ENCODE data around the gene NAA38.
"Not testable (repeated sequence)": the region's sequence is repeated elsewhere in the genome, so short reads cannot be mapped to it uniquely, and the experiment has no call there.

The NAA38 gene

DNA sequence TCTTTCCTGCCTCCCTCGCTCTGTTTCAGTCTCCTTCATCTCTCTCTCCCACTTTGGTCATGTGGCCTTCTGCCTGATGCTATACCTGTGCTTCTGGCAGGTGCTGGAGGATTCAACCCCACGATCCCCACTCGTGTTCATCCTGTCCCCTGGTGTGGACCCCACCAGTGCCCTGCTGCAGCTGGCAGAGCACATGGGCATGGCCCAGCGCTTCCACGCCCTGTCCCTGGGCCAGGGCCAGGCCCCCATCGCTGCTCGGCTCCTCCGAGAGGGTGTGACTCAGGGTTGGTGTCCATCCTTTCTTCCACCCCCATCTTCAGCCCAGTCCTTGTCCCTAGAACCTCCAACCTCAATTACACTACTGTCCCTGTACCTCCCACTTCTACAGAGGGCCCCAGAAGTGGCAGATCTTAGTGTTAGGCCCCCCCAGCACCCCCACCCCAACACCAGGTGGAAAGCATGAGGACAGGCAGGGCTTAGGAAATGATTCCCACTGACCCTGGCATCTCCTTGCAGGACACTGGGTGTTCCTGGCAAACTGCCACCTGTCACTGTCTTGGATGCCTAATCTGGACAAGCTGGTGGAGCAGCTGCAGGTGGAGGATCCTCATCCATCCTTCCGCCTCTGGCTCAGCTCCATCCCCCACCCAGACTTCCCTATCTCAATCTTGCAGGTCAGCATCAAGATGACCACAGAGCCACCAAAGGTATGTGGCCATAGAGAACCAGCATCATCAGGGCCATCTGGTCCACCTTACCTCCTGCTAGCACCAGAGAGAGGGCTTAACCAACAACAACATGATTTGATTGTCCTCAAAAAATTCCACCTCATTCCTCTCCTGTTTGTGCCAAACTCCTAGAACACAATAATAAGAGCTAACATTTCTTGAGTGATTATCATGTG is 33.1 kb downstream of the NAA38 start:
- DNase-seq (ENCODE audit: low spot score) = no peak

DNA sequence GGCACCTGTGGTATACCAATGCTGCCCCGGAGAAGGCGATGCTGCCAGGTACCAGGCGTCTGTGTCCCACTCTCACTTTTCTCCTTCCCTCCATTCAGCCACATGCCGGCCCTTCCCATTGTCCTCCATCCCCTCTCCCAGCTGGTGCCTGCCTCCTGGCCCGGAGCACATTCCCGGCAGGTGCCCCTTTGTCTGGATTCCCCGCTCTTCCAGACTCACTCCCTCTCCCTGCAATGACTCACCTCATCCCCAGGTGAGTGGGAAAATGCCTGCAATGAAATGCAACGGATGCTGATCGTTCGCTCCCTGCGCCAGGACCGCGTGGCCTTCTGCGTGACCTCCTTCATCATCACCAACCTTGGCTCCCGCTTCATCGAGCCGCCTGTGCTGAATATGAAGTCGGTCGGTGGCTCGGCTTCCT is 33.8 kb downstream of the NAA38 start:
- no peak for DNase-seq (ENCODE audit: low spot score)

- no peak for DNase-seq (ENCODE audit: low spot score)
Observed at GRCh38 chr17:7822126-7822525, 35.2 kb downstream of the NAA38 start.

- no peak for DNase-seq (ENCODE audit: low spot score)
Observed at GRCh38 chr17:7820231-7820630, 37.1 kb downstream of the NAA38 start.

- no peak for DNase-seq (ENCODE audit: low spot score)
Observed at GRCh38 chr17:7818746-7819645, 38.4 kb downstream of the NAA38 start.

DNA sequence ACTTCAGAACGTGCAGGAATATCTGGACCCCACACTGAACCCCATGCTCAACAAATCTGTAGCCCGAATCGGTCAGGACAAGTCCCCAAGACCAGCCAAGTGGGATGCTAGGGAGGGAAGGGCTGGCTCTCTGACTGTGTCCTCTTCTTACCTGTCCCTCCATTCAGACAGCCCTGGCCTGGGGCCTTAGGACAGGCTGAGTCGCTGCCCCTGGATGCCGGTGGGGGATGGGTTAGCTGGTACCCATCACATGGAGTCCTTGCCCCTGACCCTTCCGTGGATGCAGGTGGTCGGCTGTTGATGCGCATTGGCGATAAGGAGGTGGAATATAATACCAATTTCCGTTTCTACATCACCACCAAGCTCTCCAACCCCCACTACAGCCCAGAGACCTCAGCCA is 39.3 kb downstream of the NAA38 start:
- DNase-seq (ENCODE audit: low spot score) = no peak

DNA sequence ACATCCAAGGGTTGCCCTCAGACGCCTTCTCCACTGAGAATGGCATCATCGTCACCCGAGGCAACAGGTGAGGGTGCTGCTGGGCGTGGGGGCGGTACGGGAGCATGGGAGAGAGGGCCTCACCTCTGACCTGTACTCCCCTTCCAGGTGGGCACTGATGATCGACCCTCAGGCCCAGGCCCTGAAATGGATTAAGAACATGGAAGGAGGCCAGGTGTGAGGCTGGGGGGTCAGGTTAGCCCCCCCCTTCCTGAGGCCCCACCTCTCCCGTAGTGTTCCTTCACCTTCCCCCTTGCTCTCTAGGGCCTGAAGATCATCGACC is 39.8 kb downstream of the NAA38 start:
- no peak for DNase-seq (ENCODE audit: low spot score)

DNA sequence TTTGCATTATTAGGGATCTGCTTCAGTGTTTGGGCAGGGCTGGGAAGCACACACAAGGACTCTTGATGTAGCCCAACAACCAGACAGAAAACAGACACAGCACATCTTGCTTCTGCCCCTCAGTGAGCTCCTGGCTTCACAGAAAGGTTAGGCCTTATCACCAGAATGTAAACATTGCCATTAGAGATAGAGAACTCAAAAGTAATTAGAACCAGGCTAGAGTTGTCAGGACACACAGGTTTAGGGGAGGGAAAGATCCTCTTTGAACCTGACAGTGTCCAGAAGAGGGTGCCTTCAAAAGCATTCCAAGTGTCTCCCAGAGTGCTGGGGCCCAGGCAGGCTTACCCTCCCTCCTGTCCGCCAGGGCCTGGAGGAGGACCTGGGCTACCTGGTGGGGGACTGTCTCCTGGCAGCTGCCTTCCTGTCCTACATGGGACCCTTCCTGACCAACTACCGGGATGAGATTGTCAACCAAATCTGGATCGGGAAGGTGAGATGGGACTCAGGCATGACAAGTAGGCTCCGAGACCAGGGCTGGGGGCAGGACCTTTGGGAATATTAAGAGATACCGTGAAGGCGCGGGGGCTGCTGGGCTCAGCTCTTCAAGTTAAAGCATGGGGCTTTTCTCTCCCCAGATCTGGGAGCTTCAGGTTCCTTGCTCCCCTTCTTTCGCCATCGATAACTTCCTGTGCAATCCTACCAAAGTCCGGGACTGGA is 40.3 kb downstream of the NAA38 start:
- DNase-seq (ENCODE audit: low spot score) = no peak

GRCh38 chr17:7814969-7815368 is 42.4 kb downstream of the NAA38 start:
- DNase-seq (ENCODE audit: low spot score) = no peak

DNA sequence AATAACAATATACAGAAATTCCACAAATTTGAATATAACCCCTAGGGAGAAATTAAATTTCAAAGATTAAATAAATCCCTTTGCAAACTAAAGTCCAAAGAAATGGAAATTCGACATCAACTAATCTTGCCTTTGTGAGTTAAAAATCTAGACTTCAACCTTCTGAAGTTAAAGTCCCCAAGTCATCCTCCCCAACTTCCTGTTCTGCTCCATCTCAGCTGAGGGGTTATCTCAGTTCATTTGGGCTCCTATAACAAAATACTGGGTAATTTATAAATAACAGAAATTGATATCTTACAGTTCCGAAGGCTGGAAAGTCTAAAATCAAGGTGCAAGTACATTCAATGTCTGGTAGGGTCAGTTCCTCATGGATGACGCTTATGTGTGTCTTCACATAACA is 46.1 kb downstream of the NAA38 start:
- DNase-seq (ENCODE audit: low spot score) = no peak

DNA sequence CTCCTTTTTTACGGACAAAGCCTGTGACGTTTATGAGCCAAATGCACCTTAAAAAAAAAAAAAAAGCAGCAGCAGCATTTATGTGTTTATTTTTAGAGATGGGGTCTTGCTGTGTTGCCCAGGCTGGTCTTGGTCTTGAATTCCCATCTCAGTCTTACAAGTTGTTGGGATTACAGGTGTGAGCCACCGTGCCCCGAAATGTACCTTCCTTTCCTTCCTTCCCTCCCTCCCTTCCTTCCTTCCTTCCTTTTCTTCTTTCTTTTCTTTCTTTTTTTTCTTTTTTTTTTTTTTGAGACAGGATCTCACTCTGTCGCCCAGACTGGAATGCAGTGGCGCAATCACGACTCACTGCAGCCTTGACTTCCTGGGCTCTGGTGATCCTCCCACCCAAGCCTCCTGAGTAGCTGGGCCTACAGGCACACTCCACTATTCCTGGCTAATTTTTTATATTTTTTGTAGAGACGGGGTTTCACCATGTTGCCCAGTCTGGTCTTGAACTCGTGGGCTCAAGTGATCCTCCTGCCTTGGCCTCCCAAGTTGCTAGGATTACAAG is 47.5 kb downstream of the NAA38 start:
- not testable (repeated sequence) for DNase-seq (ENCODE audit: low spot score)

DNA sequence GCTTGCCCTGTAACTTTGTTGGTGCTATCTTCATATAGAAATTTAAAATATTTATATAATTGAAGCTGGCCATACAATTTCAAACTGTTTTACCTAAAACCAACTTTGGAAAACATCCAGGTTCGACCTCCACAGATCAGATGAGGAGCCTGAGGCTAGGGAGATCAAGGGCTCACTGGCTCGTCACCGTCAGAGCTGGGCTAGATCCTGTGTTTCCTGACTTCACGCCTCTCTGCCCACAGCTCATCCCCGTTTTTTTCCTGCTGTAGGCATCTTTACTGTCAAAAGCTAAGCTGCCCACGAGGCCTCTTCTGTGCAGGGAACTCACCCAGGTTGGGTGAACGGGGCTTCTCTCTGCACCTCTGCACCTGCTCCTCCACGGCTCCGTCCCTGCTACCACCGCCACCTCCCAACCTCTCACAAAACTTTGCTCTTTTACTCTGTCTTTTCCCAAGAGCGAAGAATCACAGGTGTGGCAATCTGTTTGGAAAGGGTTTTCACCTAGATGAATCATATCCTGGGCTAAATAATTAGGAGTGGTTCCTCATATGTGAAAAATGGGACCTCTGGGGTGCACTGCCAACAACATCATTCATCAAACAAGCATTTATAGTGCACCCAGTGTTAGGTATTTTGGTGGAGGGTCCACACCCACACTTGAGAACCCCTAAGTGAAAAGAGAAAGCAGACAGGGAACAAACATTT is 48.1 kb downstream of the NAA38 start:
- DNase-seq (ENCODE audit: low spot score) = no peak

GRCh38 chr17:7807206-7807605 is 50.2 kb downstream of the NAA38 start:
- DNase-seq (ENCODE audit: low spot score) = no peak

All from HuH-7.5 (cell line).